ENCODE measurements around the gene DEPDC5.
A peak's percentile ranks its signal among the peaks of the same experiment; 100 is the strongest.

DEPDC5 gene

DNA sequence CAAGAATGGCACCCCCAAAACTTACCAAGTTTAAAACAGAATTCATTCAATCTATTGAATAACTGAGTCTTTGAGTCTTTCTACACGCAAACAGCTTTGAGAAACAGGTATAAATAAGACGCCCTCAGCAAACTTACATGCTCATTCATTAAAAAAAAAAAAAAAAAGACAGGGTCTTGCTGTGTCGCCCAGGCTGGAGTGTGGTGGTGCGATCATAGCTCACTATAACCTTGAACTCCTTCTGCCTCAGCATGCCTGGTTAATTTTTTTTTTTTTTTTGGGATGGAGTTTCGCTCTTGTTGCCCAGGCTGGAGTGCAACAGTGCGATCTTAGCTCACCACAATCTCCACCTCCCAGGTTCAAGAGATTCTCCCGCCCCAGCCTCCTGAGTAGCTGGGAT, 9.9 kb upstream of the DEPDC5 start:
- no peak for TF ChIP-seq CTCF (IDR thresholded peaks at IDR 0.05; ENCODE audit: control extremely low read depth, extremely low read depth, low read depth, missing control alignments)
- ChIA-PET POLR2A (interaction anchor here (0.6 kb wide), 1 partner anchor 173 kb away, joined by 4 read pairs; no protein-coding TSS in a partner anchor), CTCF (interaction anchor here (1.1 to 1.3 kb wide), 2 partner anchors 204 to 207 kb away, joined by 3 to 5 read pairs; no protein-coding TSS in a partner anchor)
- DNase-seq (ENCODE audit: extremely low spot score) = no peak

DNA sequence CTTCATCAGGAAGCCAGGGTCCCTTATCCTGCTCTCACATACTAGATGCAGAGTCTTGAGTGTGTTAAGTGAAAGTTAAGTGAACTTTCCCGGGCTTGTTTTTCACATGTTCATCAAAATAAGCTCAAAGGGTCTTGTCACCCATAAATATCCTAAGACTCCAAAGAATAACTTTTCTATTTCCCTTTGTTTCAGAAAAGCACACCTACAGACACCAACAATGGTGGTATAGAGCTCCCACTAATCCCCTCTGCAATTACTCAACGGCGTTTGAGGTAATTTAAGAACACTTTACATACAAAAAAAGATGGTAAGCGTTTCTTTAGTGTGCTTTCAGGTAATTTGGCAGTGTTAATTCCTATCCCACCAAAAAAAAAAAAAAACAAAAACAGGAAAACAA, 6.4 kb upstream of the DEPDC5 start:
- ChIA-PET CTCF (no interaction called here), POLR2A (no interaction called here)
- no peak for DNase-seq (ENCODE audit: extremely low spot score)
- TF ChIP-seq CTCF (IDR thresholded peaks at IDR 0.05; ENCODE audit: control extremely low read depth, extremely low read depth, low read depth, missing control alignments) = no peak

DNA sequence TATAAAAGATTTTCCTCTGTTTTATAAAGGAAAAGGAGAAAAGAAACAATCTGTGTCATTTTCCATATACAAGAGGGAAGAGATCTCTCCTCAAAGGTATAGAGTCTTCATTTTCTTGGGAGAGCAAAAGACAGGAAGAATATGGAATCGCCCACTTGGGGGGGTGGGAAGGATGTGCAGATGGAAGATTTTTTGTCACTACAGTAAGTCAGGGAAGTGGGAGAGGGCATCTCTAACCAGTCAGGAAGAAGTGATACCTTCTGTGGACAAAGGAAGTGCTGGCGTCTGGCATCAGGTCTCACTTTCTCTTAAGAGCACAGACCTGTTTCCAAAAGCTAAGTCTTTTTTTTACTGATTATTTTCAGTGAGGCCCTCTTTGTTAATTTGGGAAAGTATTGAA, 5.3 kb upstream of the DEPDC5 start:
- no peak for TF ChIP-seq CTCF (IDR thresholded peaks at IDR 0.05; ENCODE audit: control extremely low read depth, extremely low read depth, low read depth, missing control alignments)
- ChIA-PET CTCF (interaction anchor here (1.2 kb wide), 1 partner anchor 82 kb away, joined by 3 read pairs; no protein-coding TSS in a partner anchor), POLR2A (interaction anchor here (0.6 kb wide), 1 partner anchor 44 kb away, joined by 9 read pairs; no protein-coding TSS in a partner anchor)
- DNase-seq (ENCODE audit: extremely low spot score) = no peak

GRCh38 chr22:31749636-31750364, 4.0 kb upstream of the DEPDC5 start, which contains the start of gene PRR14L:
PRR14L (minus strand) TSS chr22:31750132; CDS start chr22:31738860, 11,272 bp downstream.
- POLR2A ChIA-PET = no interaction called here
- TF ChIP-seq CTCF (IDR thresholded peaks at IDR 0.05; ENCODE audit: control extremely low read depth, extremely low read depth, low read depth, missing control alignments) = no peak
- CTCF ChIA-PET = interaction anchor here (0.9 to 1.2 kb wide), 3 partner anchors 8 to 84 kb away, joined by 3 read pairs; no protein-coding TSS in a partner anchor
- DNase-seq (ENCODE audit: extremely low spot score) = peak; percentile 94

DNA sequence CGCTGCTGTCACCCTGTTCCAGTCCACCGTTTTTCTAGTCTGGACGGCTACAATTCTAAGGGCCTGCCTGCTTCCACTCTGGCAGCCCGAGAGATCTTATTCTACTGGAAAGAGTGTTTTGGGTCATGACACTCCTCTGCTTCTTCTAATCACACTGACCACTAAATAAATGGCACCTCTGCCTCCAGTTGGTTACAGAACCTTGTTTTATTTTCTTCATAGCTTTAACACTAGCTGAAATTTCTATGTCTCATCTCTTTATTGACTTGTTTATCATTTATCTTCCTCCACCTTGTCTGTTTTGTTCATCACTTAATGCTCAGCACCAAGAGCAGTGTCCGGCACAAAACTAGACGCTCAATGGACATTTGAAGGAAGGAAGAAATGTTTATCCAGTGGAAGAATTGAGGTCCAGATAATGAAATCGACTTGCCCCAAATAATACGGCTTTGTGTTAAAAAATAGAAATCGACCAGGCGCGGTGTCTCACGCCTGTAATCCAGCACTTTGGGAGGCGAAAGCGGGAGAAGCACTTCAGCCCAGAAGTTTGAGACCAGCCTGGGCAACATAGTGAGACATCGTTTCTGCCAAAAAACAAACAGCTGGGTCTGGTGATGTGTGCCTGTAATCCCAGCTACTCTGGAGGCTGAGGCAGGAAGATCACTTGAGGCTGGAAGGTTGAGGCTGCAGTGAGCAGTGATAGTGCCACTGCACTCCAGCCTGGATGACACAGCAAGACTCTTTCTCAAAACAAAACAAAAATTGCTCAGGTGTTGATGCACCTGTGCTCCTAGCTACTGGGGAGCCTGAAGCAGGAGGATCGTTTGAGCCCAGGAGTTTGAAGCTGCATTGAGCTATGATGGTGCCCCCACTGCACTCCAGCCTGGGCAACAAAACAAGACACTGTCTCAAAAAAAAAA, 3.2 kb upstream of the DEPDC5 start:
- ChIA-PET POLR2A (no interaction called here), CTCF (interaction anchor here (0.9 kb wide), 1 partner anchor 8 kb away, joined by 3 read pairs; no protein-coding TSS in a partner anchor)
- DNase-seq (ENCODE audit: extremely low spot score) = no peak
- TF ChIP-seq CTCF (IDR thresholded peaks at IDR 0.05; ENCODE audit: control extremely low read depth, extremely low read depth, low read depth, missing control alignments) = no peak
